ENCODE data around the gene CELF1. TPM values are rescaled to one million over a fixed set of nuclear protein-coding genes. Genes with fewer than 3 reads are reported as not detected.
A peak's percentile ranks its signal among the peaks of the same experiment; 100 is the strongest.

CELF1 gene
- total and polyA plus RNA-seq, 2 of the 13 experiments (the other 11 are each of a cell fraction or from before 2014, with no cell fraction given), result 69.0 to 80.1 TPM

DNA sequence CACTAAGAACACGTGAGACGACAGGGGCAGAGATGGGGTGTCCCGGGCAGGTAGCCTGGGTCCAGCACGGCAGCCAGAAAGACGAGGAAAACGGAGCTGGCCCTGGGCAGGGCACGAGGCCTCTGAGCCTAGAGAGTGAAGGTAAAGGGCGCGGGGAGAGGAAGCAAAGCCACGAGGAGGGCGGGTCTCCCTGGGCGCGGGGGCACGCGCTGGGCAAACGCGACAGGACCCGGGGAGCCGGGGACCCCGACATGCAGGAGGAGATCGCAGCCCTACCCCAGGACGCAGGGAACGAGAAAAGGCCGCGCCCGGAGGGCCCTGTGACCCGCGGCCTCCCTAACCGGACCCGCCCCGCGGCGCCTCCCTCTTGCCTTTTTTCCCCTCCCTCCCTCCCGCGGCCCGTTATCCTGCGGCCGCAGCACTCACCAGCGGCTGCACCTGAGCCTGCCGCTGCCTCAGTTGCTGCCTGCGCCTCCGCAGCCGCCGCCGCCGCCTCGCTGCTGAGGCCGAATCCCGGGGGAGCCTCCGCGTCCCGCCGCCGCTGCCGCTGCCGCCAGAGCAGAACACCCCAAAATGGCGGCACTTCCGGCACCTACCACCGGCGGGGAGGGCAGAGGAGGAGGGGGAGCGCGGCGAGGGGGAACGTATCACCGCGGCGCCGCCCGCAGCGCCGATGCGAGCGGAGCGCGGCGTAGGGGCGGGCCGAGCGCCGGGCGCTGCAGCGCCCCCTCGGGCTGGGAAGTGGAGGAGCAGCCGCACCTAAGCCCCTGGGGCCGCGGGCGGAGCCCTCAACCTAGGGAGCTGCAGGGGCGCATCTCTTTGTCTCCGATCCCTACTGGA, at the start of gene CELF1 (continued):
- TF ChIP-seq, protein P1, sequence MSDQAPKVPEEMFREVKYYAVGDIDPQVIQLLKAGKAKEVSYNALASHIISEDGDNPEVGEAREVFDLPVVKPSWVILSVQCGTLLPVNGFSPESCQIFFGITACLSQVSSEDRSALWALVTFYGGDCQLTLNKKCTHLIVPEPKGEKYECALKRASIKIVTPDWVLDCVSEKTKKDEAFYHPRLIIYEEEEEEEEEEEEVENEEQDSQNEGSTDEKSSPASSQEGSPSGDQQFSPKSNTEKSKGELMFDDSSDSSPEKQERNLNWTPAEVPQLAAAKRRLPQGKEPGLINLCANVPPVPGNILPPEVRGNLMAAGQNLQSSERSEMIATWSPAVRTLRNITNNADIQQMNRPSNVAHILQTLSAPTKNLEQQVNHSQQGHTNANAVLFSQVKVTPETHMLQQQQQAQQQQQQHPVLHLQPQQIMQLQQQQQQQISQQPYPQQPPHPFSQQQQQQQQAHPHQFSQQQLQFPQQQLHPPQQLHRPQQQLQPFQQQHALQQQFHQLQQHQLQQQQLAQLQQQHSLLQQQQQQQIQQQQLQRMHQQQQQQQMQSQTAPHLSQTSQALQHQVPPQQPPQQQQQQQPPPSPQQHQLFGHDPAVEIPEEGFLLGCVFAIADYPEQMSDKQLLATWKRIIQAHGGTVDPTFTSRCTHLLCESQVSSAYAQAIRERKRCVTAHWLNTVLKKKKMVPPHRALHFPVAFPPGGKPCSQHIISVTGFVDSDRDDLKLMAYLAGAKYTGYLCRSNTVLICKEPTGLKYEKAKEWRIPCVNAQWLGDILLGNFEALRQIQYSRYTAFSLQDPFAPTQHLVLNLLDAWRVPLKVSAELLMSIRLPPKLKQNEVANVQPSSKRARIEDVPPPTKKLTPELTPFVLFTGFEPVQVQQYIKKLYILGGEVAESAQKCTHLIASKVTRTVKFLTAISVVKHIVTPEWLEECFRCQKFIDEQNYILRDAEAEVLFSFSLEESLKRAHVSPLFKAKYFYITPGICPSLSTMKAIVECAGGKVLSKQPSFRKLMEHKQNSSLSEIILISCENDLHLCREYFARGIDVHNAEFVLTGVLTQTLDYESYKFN (CRISPR knock-in tag; conservative IDR thresholded peaks at IDR 0.05), result peak; percentile 33; the same call in 1 of the 2 replicates
- TF ChIP-seq ZNF790 (CRISPR knock-in tag; IDR thresholded peaks at IDR 0.05; ENCODE audit: borderline replicate concordance), result peak; percentile 79; the same call in 1 of the 2 replicates
- no peak for TF ChIP-seq SOX6 (IDR thresholded peaks at IDR 0.05)
- TF ChIP-seq SOX6 (CRISPR knock-in tag; IDR thresholded peaks at IDR 0.05), result no peak
- TF ChIP-seq PHF20 (CRISPR knock-in tag; IDR thresholded peaks at IDR 0.05), result peak; percentile 71
- TF ChIP-seq ETV5 (CRISPR knock-in tag; IDR thresholded peaks at IDR 0.05; ENCODE audit: borderline replicate concordance), result peak; percentile 79
- peak; percentile 64; the same call in 1 of the 2 replicates for TF ChIP-seq GZF1 (CRISPR knock-in tag; IDR thresholded peaks at IDR 0.05)
- TF ChIP-seq, protein P2, sequence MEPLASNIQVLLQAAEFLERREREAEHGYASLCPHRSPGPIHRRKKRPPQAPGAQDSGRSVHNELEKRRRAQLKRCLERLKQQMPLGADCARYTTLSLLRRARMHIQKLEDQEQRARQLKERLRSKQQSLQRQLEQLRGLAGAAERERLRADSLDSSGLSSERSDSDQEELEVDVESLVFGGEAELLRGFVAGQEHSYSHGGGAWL (CRISPR knock-in tag; IDR thresholded peaks at IDR 0.05), result 0 out of 2 replicates have a peak, but pooled peaks have one; percentile 37
- 0 out of 2 replicates have a peak, but pooled peaks have one; percentile 65 for TF ChIP-seq ZNF432 (CRISPR knock-in tag; IDR thresholded peaks at IDR 0.05; ENCODE audit: borderline replicate concordance)
- peak; percentile 67; the same call in 1 of the 2 replicates for TF ChIP-seq TMF1 (CRISPR knock-in tag; IDR thresholded peaks at IDR 0.05; ENCODE audit: low read depth)
- TF ChIP-seq TCF12 (IDR thresholded peaks at IDR 0.05), result no peak
- TF ChIP-seq TCF12 (CRISPR knock-in tag; IDR thresholded peaks at IDR 0.05), result peak; percentile 71
- TF ChIP-seq LCORL (IDR thresholded peaks at IDR 0.05), result no peak
- peak; percentile 60 for TF ChIP-seq LCORL (CRISPR knock-in tag; IDR thresholded peaks at IDR 0.05)
- TF ChIP-seq KMT2A (CRISPR knock-in tag; IDR thresholded peaks at IDR 0.05), result peak; percentile 77
- TF ChIP-seq ZNF550 (CRISPR knock-in tag; IDR thresholded peaks at IDR 0.05; ENCODE audit: borderline replicate concordance), result 0 out of 2 replicates have a peak, but pooled peaks have one; percentile 79
- TF ChIP-seq ZKSCAN8 (CRISPR knock-in tag; IDR thresholded peaks at IDR 0.05; ENCODE audit: borderline replicate concordance), result 0 out of 2 replicates have a peak, but pooled peaks have one; percentile 37
- TF ChIP-seq ARNTL (CRISPR knock-in tag; IDR thresholded peaks at IDR 0.05), result peak; percentile 41; the same call in 1 of the 2 replicates
- TF ChIP-seq, protein P3, sequence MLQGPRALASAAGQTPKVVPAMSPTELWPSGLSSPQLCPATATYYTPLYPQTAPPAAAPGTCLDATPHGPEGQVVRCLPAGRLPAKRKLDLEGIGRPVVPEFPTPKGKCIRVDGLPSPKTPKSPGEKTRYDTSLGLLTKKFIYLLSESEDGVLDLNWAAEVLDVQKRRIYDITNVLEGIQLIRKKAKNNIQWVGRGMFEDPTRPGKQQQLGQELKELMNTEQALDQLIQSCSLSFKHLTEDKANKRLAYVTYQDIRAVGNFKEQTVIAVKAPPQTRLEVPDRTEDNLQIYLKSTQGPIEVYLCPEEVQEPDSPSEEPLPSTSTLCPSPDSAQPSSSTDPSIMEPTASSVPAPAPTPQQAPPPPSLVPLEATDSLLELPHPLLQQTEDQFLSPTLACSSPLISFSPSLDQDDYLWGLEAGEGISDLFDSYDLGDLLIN (CRISPR knock-in tag; IDR thresholded peaks at IDR 0.05; ENCODE audit: borderline replicate concordance), result peak; percentile 45; the same call in 1 of the 2 replicates
- TF ChIP-seq KDM3A (CRISPR knock-in tag; IDR thresholded peaks at IDR 0.05; ENCODE audit: low read depth), result no peak; the same call in 1 of the 2 replicates
- TF ChIP-seq, protein P4, sequence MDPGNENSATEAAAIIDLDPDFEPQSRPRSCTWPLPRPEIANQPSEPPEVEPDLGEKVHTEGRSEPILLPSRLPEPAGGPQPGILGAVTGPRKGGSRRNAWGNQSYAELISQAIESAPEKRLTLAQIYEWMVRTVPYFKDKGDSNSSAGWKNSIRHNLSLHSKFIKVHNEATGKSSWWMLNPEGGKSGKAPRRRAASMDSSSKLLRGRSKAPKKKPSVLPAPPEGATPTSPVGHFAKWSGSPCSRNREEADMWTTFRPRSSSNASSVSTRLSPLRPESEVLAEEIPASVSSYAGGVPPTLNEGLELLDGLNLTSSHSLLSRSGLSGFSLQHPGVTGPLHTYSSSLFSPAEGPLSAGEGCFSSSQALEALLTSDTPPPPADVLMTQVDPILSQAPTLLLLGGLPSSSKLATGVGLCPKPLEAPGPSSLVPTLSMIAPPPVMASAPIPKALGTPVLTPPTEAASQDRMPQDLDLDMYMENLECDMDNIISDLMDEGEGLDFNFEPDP (CRISPR knock-in tag; conservative IDR thresholded peaks at IDR 0.05), result 0 out of 2 replicates have a peak, but pooled peaks have one; percentile 92
- peak; percentile 88 for TF ChIP-seq ZFY (CRISPR knock-in tag; IDR thresholded peaks at IDR 0.05)
- TF ChIP-seq IKZF4 (CRISPR knock-in tag; IDR thresholded peaks at IDR 0.05; ENCODE audit: borderline replicate concordance, low read depth, not compliant biosample characterization), result peak; percentile 25
